Right kidney (tissue), 1 donor: ENCODE results near the gene ANAPC16.
"Not testable (repeated sequence)": the region's sequence is repeated elsewhere in the genome, so short reads cannot be mapped to it uniquely, and the experiment has no call there.

Experiments used
- DNase-seq: peaks from one replicate; pipeline ENCODE4 v3.0.0-alpha.2; 2016

ANAPC16 gene

DNA sequence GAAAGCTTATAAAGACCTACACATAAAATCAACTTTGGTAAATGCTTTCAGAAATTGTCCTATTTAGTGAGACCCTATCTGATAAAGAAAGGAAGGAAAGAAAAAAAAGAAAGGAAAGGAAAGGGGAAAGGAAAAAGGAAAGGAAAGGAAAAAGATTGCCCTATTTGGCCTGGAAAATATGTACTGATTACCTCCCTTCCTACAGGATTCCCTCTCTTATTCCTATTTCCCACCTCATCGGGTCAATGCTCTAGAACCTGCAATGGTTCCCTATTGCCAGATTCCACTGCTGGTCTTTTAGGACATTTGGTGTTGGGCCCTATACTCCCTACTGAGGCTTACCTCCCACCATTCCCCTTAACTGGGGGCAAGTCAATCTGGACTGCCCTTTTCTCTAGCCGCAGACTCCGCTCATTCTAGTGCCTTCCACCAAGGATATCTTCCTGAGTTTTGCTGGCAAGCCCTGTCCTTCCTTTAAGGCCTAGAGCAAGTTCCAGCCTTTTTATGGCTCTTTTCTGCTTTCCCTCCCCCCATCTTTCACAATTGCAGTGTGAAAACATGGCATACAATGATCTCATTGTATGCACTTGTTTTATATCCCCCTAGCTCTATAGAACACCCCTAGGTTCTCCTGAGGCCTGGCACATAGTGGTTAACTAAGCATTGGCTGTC is 62.3 kb downstream of the ANAPC16 start:
- DNase-seq, result no peak

DNA sequence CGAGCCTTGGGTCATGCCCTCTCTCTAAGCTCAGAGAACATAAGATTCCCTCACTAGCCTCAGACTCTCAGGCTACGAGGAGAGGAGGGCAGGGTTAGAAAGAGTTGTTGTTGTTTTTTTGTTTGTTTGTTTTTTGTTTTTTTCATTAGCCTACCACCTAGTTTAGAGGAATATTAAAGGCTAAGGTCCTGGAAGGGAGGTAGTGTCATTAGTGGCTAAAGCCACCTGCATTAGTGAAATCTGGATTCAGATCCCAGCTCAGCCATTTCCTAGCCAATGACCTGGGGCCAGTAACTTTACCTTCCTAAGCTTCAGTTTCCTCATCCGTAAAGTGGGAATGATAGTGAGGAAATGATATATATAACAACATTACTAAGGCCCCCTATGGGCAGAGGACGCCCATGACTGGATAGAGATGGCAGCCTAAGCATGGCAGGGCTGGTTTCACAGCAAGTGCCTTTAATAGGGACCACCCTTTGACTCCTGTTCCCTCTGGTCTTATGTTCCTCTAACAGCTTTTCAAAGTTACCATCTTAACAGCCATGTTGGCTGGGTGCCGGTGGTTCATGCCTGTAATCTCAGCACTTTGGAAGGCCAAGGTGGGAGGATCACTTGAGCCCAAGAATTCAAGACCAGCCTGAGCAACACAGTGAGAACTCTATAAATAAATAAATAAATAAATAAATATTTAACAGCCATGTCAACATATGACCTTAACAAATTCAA is 63.0 kb downstream of the ANAPC16 start:
- no peak for DNase-seq

DNA sequence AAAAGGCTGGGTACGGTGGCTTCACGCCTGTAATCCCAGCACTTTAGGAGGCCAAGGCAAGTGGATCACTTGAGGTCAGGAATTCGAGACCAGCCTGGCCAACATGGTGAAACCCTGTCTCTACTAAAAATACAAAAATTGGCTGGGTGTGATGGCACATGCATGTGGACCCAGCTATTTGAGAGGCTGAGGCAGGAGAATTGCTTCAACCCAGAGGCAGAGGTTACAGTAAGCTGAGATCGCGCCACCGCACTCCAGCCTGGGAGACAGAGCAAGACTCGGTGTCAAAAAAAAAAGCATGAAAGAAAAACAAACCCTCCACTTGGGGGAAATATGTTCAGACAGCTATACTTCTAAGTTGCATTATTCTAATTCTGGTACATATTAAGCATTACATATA is 63.8 kb downstream of the ANAPC16 start:
- not testable (repeated sequence) for DNase-seq

DNA sequence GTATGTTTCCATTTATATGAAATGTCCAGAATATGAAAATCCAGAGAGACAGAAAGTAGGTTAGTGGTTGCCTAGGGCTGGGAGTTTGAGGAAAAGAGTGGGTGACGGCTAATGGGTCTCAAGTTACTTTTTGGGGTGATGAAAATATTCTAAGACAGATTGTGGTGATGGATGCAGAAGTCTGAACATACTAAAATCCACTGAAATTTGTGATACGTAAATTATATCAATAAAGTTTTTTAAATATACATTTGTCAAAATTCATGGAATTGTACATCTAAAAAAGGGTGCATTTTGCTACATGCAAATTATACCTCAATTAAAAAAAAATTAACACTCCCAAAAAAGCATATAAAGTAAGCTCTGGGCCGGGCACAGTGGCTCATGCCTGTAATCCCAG is 67.3 kb downstream of the ANAPC16 start:
- DNase-seq, result no peak
